GM18526 (cell line): ENCODE results near the gene TIGD3.

ENCODE experiments used
- POLR2A ChIP-seq: IDR thresholded peaks from 3 replicates; pipeline ENCODE4 v1.6.1; 2011; ENCODE audit not compliant: insufficient read length; ENCODE audit errors: extremely low read depth

Gene TIGD3

GRCh38 chr11:65317025-65317786 is 37.3 kb upstream of the TIGD3 start:
- TF ChIP-seq POLR2A: no peak

- no peak for TF ChIP-seq POLR2A
Observed at GRCh38 chr11:65320386-65321075, 34.0 kb upstream of the TIGD3 start.

- TF ChIP-seq POLR2A: no peak
Observed at GRCh38 chr11:65321076-65321475, 33.5 kb upstream of the TIGD3 start.

DNA sequence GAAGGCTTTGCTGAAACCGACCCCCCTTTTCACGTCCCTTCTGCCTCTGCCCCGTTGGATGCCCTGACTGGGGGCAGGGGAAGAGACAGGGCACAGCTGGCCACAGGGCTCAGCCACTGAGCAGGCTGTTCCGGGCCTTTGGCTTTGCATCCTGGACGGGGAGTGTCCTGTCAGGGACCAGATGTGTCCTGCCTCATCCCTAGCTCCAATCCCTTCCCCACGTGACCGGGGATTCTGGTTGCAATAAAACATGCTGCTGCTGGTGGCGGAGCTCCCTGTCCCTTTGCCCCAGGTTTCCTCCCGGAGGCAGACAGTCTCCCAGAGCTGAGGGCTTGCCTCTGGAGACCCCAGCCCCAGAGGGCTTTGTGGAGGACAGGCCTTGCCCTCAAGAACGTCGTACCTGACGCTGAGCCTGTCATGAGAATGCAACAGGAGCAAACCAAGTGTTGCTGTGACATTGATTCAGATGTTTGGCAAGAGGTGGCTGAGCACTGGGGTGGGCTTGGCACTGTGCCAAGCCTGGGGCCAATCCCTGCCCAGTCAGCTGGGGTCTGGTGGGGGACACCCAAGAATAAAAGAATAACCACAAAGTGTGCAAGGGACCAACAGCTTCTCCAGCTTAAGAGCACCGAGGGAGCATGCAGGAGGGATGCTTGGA is 32.6 kb upstream of the TIGD3 start:
- TF ChIP-seq POLR2A: no peak

DNA sequence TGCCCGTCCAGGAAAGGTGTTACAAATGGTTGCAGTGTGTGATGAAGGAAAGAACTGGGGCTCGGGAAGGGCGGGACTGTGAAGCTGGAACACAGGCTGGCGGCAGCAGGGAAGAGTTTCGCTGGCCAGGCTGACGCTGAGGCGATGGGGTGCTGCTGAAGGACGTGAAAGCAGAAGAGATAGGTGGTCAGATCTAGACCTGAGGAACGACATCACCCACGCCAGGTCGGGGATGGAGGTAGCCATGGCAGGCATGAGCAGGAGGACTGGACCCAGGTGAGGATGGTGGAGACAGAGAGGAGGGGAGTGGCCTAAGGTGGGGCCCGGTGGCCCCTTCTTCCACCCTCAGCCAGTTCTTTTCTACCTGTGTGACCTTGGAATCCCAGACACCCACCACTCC is 30.7 kb upstream of the TIGD3 start:
- no peak for TF ChIP-seq POLR2A

- TF ChIP-seq POLR2A: no peak
Observed at GRCh38 chr11:65325435-65325834, 29.1 kb upstream of the TIGD3 start.

DNA sequence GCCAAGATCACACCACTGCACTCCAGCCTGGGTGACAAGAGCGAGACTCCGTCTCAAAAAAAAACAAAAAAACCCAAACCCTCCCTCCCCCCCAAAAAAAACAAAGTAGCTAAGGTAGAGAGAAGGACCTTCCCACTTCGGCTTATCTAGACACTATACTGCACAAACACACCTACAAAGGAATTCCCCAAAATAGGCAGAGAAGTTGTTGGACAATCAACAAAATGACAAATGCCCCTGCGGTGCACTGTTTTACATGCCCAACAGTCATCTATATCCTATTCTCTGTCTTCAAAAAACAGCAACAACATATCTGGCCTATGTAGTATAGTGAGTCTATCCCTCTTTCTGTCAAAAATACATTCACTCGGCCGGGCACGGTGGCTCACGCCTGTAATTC is 27.5 kb upstream of the TIGD3 start:
- TF ChIP-seq POLR2A: no peak

- TF ChIP-seq POLR2A: no peak
Observed at GRCh38 chr11:65329478-65329877, 25.1 kb upstream of the TIGD3 start.

DNA sequence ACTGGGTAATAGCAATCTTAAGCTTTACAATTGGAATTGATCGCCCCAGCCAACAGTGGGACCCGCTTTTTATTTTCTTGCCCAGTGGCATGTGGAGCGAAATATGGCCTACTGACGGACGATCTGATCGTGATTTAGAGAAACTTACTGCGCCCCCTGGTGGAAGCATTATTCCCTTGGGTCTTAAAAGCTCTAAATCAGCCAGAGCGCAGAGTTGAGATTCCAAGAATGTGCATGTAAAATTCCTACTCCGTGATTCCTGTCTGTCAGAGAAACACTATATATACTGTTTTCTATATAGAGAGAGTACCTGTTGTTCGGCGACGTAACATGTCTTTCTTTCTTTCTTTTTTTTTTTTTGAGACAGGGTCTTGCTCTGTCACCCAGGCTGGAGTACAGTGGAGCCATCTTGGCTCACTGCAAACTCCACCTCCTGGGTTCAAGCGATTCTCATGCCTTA is 24.6 kb upstream of the TIGD3 start:
- no peak for TF ChIP-seq POLR2A

DNA sequence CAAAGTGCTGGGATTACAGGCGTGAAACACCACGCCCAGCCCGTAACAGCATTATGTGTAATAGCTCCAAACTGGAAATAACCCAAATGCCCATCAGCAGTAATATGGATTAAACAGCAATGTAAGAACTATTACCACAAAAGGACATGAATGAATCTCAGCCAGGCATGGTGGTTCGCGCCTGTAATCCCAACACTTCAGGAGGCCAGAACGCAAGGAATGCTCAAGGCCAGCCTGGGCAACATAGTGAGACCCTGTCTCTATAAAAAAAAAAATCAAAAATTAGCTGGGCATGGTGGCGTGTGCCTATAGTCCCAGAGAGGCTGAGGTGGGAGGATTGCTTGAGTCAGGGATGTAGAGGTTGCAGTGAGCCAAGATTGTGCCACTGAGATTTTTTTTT is 24.0 kb upstream of the TIGD3 start:
- TF ChIP-seq POLR2A: no peak

DNA sequence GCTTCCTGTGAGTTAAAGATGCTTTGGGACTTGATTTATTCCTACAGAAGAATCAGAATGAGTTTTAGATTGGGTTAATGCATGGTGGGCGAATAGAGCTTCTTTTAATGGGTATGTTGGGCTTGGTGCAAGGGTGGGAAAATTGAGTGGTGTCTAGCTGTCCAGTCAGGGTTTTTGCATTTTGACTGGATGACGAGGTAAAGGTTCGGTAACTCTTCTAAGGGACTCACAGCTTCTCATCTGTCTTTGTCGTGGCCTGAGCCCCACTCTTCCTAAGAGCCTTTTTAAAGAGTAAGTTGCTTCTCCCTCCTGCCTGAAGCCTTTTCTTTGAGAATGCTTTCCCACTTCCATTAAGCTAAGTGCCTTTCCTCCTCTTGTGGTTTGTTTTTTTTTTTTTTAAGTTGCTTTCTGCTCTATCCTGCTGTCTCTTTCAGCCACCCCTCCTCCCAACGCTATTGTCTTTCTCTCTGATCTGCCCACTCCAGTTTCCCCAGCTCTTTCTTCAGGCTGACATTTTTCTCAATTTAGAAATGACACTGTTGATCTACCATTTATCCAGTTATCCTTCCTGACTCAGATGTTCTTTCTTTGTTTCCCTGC is 19.8 kb upstream of the TIGD3 start:
- TF ChIP-seq POLR2A: no peak

DNA sequence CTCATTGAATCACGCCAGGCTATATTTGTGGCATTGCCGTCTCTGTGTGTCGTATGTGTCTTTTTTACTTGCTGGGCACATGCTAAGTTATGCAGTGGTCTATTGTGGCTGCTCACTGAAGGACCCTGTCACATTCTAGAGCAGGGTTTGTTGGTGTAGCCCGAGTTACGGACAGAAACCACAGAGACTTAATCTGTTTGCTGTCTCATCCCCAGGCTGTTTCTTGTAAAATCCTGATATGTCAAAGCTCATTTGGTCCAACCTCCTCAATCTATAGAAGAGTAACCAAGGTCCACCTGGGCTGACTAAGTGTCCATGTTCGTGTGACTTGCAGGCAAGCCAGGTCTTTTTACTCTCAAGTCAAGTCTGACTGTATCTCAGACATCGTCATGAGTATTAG is 15.9 kb upstream of the TIGD3 start:
- TF ChIP-seq POLR2A: no peak

DNA sequence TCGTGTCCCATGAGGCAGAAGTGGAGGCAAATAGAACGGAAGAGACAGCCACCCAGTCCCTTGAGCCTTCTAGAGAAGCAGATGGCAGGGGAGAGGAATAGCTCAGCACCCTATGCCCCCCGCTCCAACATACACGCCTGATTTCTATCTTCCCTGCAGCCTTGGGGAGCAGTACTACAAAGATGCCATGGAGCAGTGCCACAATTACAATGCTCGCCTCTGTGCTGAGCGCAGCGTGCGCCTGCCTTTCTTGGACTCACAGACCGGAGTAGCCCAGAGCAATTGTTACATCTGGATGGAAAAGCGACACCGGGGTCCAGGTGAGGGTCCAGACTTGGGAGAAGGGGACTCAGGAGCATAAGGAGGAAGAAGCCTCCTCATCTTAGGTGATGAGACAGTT is 14.3 kb upstream of the TIGD3 start:
- TF ChIP-seq POLR2A: no peak

DNA sequence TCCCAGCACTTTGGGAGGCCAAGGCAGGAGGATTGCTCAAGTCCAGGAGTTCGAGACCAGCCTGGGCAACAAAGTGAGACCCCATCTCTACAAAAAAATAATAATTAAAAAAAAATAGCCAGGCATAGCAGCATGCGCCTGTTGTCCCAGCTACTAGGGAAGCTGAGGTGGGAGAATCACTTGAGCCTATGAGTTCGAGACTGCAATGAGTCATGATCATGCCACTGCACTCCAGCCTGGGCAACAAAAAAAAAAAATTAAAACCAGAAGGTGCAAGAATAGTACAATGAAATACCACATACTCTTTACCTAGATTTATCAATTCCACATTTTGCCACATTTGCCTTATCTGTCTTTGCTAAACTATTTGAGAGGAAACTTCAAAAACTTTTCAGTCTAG is 12.7 kb upstream of the TIGD3 start:
- no peak for TF ChIP-seq POLR2A

DNA sequence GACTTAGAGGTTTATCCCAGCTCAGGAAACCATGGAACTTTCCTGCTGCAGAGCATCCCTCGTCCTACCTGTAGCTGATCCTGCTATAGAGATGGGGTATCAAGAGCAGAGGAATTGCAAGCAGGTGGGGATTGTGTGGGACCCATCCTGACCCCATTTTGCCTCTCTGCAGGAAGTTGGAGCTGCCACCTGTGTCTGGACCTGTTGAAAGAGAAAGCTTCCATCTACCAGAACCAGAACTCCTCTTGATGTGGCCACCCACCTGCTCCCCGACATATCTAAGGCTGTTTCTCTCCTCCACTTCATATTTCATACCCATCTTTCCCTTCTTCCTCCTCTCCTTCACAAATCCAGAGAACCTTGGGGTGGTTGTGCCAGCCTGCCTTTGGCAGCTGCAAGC is 3.0 kb upstream of the TIGD3 start:
- no peak for TF ChIP-seq POLR2A

GRCh38 chr11:65352783-65353182 is 1.8 kb upstream of the TIGD3 start:
- no peak for TF ChIP-seq POLR2A

DNA sequence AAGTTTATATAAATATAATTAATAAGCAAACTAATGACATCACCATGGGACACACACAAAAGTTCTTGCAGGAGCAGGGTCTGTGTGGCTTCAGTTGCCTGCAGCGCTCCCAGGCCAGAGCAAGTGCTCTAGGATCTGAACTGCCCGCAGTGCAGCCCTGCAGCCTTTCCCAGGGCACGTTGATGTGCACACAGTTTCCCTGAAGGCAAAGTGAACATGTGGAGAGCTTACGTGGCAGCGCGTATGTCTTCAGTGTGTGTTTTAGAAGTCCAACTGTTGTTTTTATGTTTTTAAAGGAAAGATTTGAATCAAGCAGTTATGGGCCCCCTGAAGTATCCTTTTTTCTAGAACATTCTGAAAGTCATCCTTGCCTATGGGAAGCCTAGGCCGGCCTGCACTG is 1.2 kb upstream of the TIGD3 start:
- TF ChIP-seq POLR2A: no peak

- no peak for TF ChIP-seq POLR2A
Observed at GRCh38 chr11:65353900-65354264, 669 bp upstream of the TIGD3 start.
